Erythroblast (primary cell): ENCODE measurements around the gene DACT1.

Source experiments
- GATA1 ChIP-seq: IDR thresholded peaks from 2 replicates; pipeline ENCODE4 v1.6.1; 2011; ENCODE audit warnings: low read depth, mild to moderate bottlenecking, control low read depth, low read length, moderate library complexity
- POLR2A ChIP-seq: IDR thresholded peaks from 2 replicates; pipeline ENCODE4 v1.6.1; 2011; ENCODE audit warnings: mild to moderate bottlenecking, low read length

DNA sequence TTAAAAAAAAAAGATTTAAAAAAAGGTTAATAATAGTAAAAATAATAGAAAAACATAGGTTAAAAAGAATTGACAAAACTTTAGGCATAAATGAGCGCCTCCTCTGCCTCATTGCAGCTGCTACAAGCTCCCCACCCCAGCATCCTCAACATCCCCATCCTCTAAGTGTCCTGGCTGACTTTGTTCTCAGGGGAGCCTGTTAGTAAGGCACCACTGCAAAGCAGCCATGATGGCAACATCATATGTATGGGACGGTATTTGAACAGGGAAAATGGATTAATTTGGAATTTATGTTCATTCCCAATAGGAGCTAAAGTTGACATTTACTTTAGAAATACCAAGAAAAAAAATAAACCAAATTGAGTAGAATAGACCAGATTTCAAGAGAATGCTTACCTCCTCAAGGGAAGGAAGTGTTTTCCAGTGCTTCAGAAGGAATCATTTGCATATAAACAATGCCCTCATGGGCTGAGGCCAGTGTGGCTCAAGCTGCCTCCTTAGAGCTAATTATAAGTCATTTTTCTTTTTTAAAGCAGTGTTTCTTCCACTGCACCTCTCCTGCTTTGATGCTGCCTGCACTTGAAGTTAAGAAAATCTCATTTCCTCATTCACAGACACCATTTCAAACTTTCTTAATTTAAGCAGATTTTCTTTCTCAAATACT is 59.6 kb downstream of the DACT1 start:
- TF ChIP-seq POLR2A (no peak), GATA1 (no peak)
